Tibial nerve (tissue), 4 donors: Measurements from ENCODE around the gene DMXL2.

ENCODE experiments used
- CTCF ChIP-seq, 5 experiments: fragments of 200-600 bp in 3 of 5; fragments of 450-650 bp in 2 of 5; sonication (generic) in 3 of 5; IDR thresholded peaks; one replicate each; pipeline ENCODE4 v1.5.1; 2016 to 2019; ENCODE audit warnings: antibody characterized with exemption in 5 of 5, mild to moderate bottlenecking in 3 of 5, moderate library complexity in 2 of 5
- EP300 ChIP-seq, 2 donors: sonication (generic); formaldehyde crosslinking; IDR thresholded peaks; one replicate each; pipeline ENCODE4 v1.6.1; 2017; ENCODE audit warnings: antibody characterized with exemption in 2 of 2, mild to moderate bottlenecking in 1 of 2

- TF ChIP-seq CTCF (IDR thresholded peaks at IDR 0.05) (no peak), EP300 (IDR thresholded peaks at IDR 0.05) (no peak)
Measured at GRCh38 chr15:51652084-51652668, 29.6 kb upstream of the DMXL2 start.
